PC-9 (cell line): ENCODE data around the gene AMPD1. TPM values are rescaled to one million over a fixed set of nuclear protein-coding genes. Genes with fewer than 3 reads are reported as not detected.

Experiments used
- BruUV-seq: library from RNA; stranded (reverse); fragments of 400-500 nt; replicated peaks from 2 replicates; lab custom pipeline; 2021; lab: Mats Ljungman, UMichigan
- CTCF ChIA-PET: fragments of 300-600 bp; sonication (Branson Sonifier 250); formaldehyde crosslinking; loops from one replicate; lab custom pipeline; 2022; ENCODE audit warnings: antibody characterized with exemption; lab: Charles Lee
- POLR2A ChIA-PET: fragments of 300-600 bp; sonication (Branson Sonifier 250); formaldehyde crosslinking; loops from one replicate; lab custom pipeline; 2022; ENCODE audit warnings: antibody characterized with exemption; ENCODE audit not compliant: unreplicated experiment; lab: Charles Lee
- DNase-seq, 2 experiments: peaks; one replicate each; pipeline versions ENCODE4 v3.0.0 to v3.0.0-alpha.2; 2015 to 2022; ENCODE audit warnings: mixed read lengths in 1 of 2
- H2AFZ ChIP-seq: fragments of 200-600 bp; sonication (generic); 2 replicates; pipeline ENCODE4 v1.8.1; 2017; ENCODE audit warnings: antibody characterized with exemption
- H3F3A ChIP-seq: fragments of 200-600 bp; sonication (generic); 2 replicates; pipeline ENCODE4 v1.8.1; 2017; ENCODE audit warnings: antibody characterized with exemption, mild to moderate bottlenecking, low read depth; ENCODE audit not compliant: insufficient read depth
- H3K27ac ChIP-seq: fragments of 200-600 bp; sonication (generic); 2 replicates; pipeline ENCODE4 v1.6.1; 2016; ENCODE audit warnings: mixed run types
- H3K27me3 ChIP-seq: fragments of 200-600 bp; sonication (generic); 2 replicates; pipeline ENCODE4 v1.6.1; 2016; ENCODE audit warnings: low read depth, mixed run types; ENCODE audit not compliant: insufficient read depth
- H3K36me3 ChIP-seq: fragments of 200-600 bp; sonication (generic); 2 replicates; pipeline ENCODE4 v1.6.1; 2016; ENCODE audit warnings: low read depth, mixed run types
- H3K4me1 ChIP-seq: fragments of 200-600 bp; sonication (generic); replicated peaks from 2 replicates; pipeline ENCODE4 v1.6.1; 2016; ENCODE audit warnings: mixed run types; ENCODE audit not compliant: insufficient read depth
- H3K4me2 ChIP-seq: fragments of 200-600 bp; sonication (generic); 2 replicates; pipeline ENCODE4 v1.6.1; 2017; ENCODE audit warnings: mixed run types
- H3K4me3 ChIP-seq: fragments of 200-600 bp; sonication (generic); 2 replicates; pipeline ENCODE4 v1.6.1; 2016; ENCODE audit warnings: mixed run types
- H3K79me2 ChIP-seq: fragments of 200-600 bp; sonication (generic); 2 replicates; pipeline ENCODE4 v1.6.1; 2017; ENCODE audit warnings: low read depth, mixed run types
- H3K9me2 ChIP-seq: fragments of 200-600 bp; sonication (generic); 2 replicates; pipeline ENCODE4 v1.8.1; 2017; ENCODE audit warnings: mild to moderate bottlenecking; ENCODE audit not compliant: insufficient read depth
- H3K9me3 ChIP-seq: fragments of 200-600 bp; sonication (generic); 2 replicates; pipeline ENCODE4 v1.8.1; 2016; ENCODE audit warnings: low read depth; ENCODE audit not compliant: insufficient read depth
- H4K20me1 ChIP-seq: fragments of 200-600 bp; sonication (generic); 2 replicates; pipeline ENCODE4 v1.8.1; 2017; ENCODE audit not compliant: insufficient read depth
- EZH2 ChIP-seq: fragments of 200-600 bp; sonication (generic); IDR thresholded peaks from 2 replicates; pipeline ENCODE4 v1.8.0; 2017; ENCODE audit warnings: antibody characterized with exemption, low read depth
- intact Hi-C: fragments of 100-400 bp; cut with micrococcal nuclease; formaldehyde crosslinking; loops from one replicate; pipeline ENCODE4 v1.10.0; 2022; ENCODE audit not compliant: unreplicated experiment
- total RNA-seq: library from RNA; stranded (reverse); gene quantifications from 2 replicates; pipeline ENCODE4 v1.2.3, GENCODE V29; 2021
- TF ChIP-seq, protein P1 (sequence below): fragments of 200-600 bp; sonication (generic); conservative IDR thresholded peaks from 2 replicates; pipeline ENCODE4 v1.6.1; 2017; ENCODE audit warnings: mixed run types, antibody characterized with exemption, mild to moderate bottlenecking, moderate library complexity

AMPD1 gene
- total RNA-seq, 1 experiment from 2014 or later: not detected

DNA sequence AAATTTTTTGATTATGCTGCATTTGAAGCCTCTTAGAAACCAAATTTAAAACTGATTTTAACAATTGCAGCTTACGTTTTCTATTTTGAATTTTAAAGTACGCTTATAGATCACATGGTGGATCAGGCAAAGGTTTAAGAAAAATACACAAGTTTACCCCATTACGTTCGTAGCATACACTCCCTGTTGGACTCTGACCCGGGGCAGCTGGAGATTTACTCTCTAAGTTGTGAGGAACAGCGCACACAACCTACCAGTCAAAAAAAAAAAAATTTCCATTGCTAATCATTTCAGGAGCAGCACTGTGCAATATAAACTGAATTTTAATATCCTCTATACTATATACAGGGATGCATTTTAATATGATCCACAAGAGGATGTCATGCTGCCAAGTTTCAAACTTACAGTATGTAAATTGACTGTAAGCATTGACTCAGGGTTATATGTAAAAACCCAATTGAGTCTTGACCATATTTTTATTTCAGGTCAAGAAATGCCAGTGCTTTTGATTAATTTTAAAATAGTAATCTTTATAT is 42.0 kb upstream of the AMPD1 start:
- Histone ChIP-seq H2AFZ (no peak overlapping the region), H3K27me3 (no peaks in the 10 kb centered on the region), H3F3A (peaks cover 24% of the 10 kb centered on the region; the same call in 1 of the 2 replicates), H3K79me2 (peaks cover 82% of the 10 kb centered on the region), H3K9me2 (no peaks in the 10 kb centered on the region), H4K20me1 (peaks cover 87% of the 10 kb centered on the region), H3K9me3 (no peaks in the 10 kb centered on the region), H3K36me3 (peaks cover 90% of the 10 kb centered on the region), H3K4me2 (no peak overlapping the region), H3K27ac (no peak overlapping the region), H3K4me1 (no peaks in the 10 kb centered on the region), H3K4me3 (no peak overlapping the region)
- ChIA-PET CTCF (no interaction called here), POLR2A (interaction anchor here (0.6 kb wide), 1 partner anchor 304 kb away, joined by 5 read pairs; no protein-coding TSS in a partner anchor)
- BruUV-seq: no TSS peak
- intact Hi-C loops: no loop called here
- no peak for DNase-seq
- TF ChIP-seq, protein P1, sequence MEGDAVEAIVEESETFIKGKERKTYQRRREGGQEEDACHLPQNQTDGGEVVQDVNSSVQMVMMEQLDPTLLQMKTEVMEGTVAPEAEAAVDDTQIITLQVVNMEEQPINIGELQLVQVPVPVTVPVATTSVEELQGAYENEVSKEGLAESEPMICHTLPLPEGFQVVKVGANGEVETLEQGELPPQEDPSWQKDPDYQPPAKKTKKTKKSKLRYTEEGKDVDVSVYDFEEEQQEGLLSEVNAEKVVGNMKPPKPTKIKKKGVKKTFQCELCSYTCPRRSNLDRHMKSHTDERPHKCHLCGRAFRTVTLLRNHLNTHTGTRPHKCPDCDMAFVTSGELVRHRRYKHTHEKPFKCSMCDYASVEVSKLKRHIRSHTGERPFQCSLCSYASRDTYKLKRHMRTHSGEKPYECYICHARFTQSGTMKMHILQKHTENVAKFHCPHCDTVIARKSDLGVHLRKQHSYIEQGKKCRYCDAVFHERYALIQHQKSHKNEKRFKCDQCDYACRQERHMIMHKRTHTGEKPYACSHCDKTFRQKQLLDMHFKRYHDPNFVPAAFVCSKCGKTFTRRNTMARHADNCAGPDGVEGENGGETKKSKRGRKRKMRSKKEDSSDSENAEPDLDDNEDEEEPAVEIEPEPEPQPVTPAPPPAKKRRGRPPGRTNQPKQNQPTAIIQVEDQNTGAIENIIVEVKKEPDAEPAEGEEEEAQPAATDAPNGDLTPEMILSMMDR: no peak
- no peak for TF ChIP-seq EZH2

DNA sequence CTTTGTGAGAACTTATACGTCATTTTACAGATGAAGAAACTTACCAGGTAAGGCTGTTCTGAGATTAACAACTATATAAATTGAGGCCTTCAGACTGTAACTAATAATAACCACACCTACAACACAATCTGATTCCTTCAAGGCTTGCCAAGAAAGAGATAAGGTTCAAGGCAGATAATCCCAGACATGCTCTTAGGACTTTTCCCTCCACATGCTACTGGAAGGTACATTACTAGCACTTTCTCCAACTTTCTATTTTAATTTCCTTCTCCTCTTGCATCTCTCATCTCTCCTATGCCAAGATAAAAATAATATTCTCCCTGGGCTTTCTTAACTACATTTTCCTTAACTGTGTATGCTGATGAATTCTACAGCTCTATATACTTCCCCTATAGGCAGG is 40.1 kb upstream of the AMPD1 start:
- no TSS peak for BruUV-seq
- TF ChIP-seq, protein P1: no peak
- TF ChIP-seq EZH2: no peak
- Histone ChIP-seq H3K27ac (no peak overlapping the region), H2AFZ (no peak overlapping the region), H4K20me1 (peaks cover 83% of the 10 kb centered on the region), H3K4me3 (no peak overlapping the region), H3K9me3 (no peaks in the 10 kb centered on the region), H3F3A (peaks cover 34% of the 10 kb centered on the region; the same call in 1 of the 2 replicates), H3K4me2 (no peak overlapping the region), H3K9me2 (no peaks in the 10 kb centered on the region), H3K79me2 (peaks cover 81% of the 10 kb centered on the region), H3K4me1 (no peaks in the 10 kb centered on the region), H3K27me3 (no peaks in the 10 kb centered on the region), H3K36me3 (peaks cover 93% of the 10 kb centered on the region)
- intact Hi-C loops: no loop called here
- POLR2A ChIA-PET: no interaction called here
- no peak for DNase-seq
- CTCF ChIA-PET: no interaction called here

DNA sequence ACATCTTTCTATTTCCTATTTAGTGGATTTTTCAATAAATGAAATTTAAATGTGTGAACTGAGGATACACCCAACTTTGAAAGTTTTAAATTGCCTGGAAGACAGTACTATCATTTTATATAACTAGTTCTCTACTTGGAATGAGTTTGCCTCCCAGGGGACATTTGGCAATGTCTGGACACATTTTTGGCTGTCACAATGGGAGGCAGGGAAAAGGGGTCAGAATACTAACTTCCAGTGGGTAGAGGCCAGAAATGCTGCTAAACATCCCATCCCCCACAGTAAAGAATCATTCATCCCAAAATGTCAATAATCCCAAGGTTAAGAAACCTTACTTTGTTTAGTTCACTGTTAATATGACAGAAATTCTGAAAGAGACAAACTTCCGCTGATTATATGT is 34.4 kb upstream of the AMPD1 start:
- no TSS peak for BruUV-seq
- Histone ChIP-seq H3K4me2 (no peak overlapping the region), H3F3A (peaks cover 40% of the 10 kb centered on the region; the same call in 1 of the 2 replicates), H3K9me2 (no peaks in the 10 kb centered on the region), H3K79me2 (peaks cover 46% of the 10 kb centered on the region), H3K27ac (no peak overlapping the region), H3K9me3 (no peaks in the 10 kb centered on the region), H4K20me1 (peaks cover 65% of the 10 kb centered on the region), H2AFZ (no peak overlapping the region), H3K4me1 (no peaks in the 10 kb centered on the region), H3K36me3 (peaks cover 88% of the 10 kb centered on the region), H3K27me3 (no peaks in the 10 kb centered on the region), H3K4me3 (no peak overlapping the region)
- TF ChIP-seq, protein P1: no peak
- no peak for TF ChIP-seq EZH2
- DNase-seq: no peak
- ChIA-PET POLR2A (no interaction called here), CTCF (no interaction called here)
- intact Hi-C loops: no loop called here
